Caco-2 (cell line): ENCODE data around the gene SSBP2. TPM values are rescaled to one million over a fixed set of nuclear protein-coding genes. Genes with fewer than 3 reads are reported as not detected.

Experiments used
- BruUV-seq: library from RNA; stranded (reverse); fragments of 400-500 nt; replicated peaks from 2 replicates; lab custom pipeline; 2021; lab: Mats Ljungman, UMichigan
- CTCF ChIA-PET: fragments of 300-600 bp; sonication (Branson Sonifier 250); formaldehyde crosslinking; loops from one replicate; lab custom pipeline; 2022; ENCODE audit warnings: antibody characterized with exemption; lab: Charles Lee
- POLR2A ChIA-PET: fragments of 300-600 bp; sonication (Branson Sonifier 250); formaldehyde crosslinking; loops from one replicate; lab custom pipeline; 2022; ENCODE audit warnings: antibody characterized with exemption; lab: Charles Lee
- DNase-seq, 2 experiments: peaks; one replicate each; pipeline versions ENCODE4 v3.0.0 to v3.0.0-alpha.2; 2020 to 2022
- H3K27me3 ChIP-seq: replicated peaks from 2 replicates; pipeline ENCODE4 v1.6.0; 2011; ENCODE audit warnings: low read length; ENCODE audit not compliant: control insufficient read depth, insufficient read depth
- H3K36me3 ChIP-seq: 2 replicates; pipeline ENCODE4 v1.5.1; 2011; ENCODE audit warnings: low read length; ENCODE audit not compliant: control insufficient read depth, insufficient read depth
- H3K4me1 ChIP-seq: fragments of 250-450 bp; sonication (Bioruptor Pico); 2 replicates; pipeline ENCODE4 v1.5.1; 2020; ENCODE audit warnings: mild to moderate bottlenecking
- H3K4me3 ChIP-seq: 2 replicates; pipeline ENCODE4 v1.5.1; 2011; ENCODE audit warnings: low read depth, mild to moderate bottlenecking, control low read depth, low read length
- H3K9me3 ChIP-seq: fragments of 250-450 bp; sonication (Bioruptor Pico); 2 replicates; pipeline ENCODE4 v1.5.1; 2020; ENCODE audit warnings: mild to moderate bottlenecking, moderate library complexity
- H3K27ac Mint-ChIP-seq: one replicate; pipeline ENCODE4 v1.8.0; 2022; ENCODE audit warnings: mixed read lengths; ENCODE audit not compliant: unreplicated experiment
- H3K27me3 Mint-ChIP-seq: one replicate; pipeline ENCODE4 v1.8.0; 2022; ENCODE audit warnings: mixed read lengths; ENCODE audit not compliant: insufficient read depth, unreplicated experiment
- H3K36me3 Mint-ChIP-seq: one replicate; pipeline ENCODE4 v1.8.0; 2022; ENCODE audit warnings: mild to moderate bottlenecking, mixed read lengths; ENCODE audit not compliant: insufficient read depth, unreplicated experiment
- H3K4me1 Mint-ChIP-seq: one replicate; pipeline ENCODE4 v1.8.0; 2022; ENCODE audit warnings: low read depth, mixed read lengths; ENCODE audit not compliant: unreplicated experiment
- H3K4me3 Mint-ChIP-seq: one replicate; pipeline ENCODE4 v1.8.0; 2022; ENCODE audit warnings: mild to moderate bottlenecking, moderate library complexity, mixed read lengths; ENCODE audit not compliant: unreplicated experiment
- H3K9me3 Mint-ChIP-seq: one replicate; pipeline ENCODE4 v1.8.0; 2022; ENCODE audit warnings: mixed read lengths; ENCODE audit not compliant: unreplicated experiment
- intact Hi-C: fragments of 100-400 bp; cut with micrococcal nuclease; formaldehyde crosslinking; loops from one replicate; pipeline ENCODE4 v1.10.0; 2022; ENCODE audit not compliant: unreplicated experiment
- total RNA-seq: library from RNA; stranded (reverse); gene quantifications from 2 replicates; pipeline ENCODE4 v1.2.3, GENCODE V29; 2022
- TF ChIP-seq, protein P1 (sequence below), 2 experiments: fragments of 200-600 bp in 1 of 2; IDR thresholded peaks; 1 replicate in 1 of 2; 2 replicates in 1 of 2; pipeline versions ENCODE4 v1.5.1 to v1.8.0; 2011 to 2022; ENCODE audit warnings: antibody characterized with exemption in 1 of 2, control low read depth in 1 of 2, inconsistent platforms in 1 of 2, low read depth in 1 of 2, low read length in 1 of 2, mild to moderate bottlenecking in 1 of 2, moderate library complexity in 1 of 2; ENCODE audit not compliant: insufficient read depth in 1 of 2, severe bottlenecking in 1 of 2, unreplicated experiment in 1 of 2

The SSBP2 gene
- total RNA-seq, 1 experiment from 2014 or later, result 2.5 TPM

DNA sequence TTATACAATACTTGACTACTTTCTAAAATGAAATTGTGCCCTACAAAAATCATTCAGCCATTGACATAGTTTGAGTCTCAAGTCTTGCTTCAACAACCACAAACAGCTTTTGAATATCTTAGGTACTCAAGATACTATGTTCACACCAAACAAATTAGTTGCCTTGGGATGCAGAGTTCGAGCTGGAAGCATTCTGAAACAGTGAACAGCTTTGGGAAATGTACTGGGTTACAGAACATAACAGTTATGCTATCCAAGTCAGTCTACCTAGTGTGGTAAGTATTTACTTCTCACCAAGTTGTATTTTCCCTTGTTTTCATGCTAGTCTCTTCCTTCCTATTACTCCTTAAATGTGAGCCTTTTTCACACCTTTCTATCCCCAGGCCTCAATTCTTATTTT, 143.2 kb downstream of the SSBP2 start:
- TF ChIP-seq, protein P1, sequence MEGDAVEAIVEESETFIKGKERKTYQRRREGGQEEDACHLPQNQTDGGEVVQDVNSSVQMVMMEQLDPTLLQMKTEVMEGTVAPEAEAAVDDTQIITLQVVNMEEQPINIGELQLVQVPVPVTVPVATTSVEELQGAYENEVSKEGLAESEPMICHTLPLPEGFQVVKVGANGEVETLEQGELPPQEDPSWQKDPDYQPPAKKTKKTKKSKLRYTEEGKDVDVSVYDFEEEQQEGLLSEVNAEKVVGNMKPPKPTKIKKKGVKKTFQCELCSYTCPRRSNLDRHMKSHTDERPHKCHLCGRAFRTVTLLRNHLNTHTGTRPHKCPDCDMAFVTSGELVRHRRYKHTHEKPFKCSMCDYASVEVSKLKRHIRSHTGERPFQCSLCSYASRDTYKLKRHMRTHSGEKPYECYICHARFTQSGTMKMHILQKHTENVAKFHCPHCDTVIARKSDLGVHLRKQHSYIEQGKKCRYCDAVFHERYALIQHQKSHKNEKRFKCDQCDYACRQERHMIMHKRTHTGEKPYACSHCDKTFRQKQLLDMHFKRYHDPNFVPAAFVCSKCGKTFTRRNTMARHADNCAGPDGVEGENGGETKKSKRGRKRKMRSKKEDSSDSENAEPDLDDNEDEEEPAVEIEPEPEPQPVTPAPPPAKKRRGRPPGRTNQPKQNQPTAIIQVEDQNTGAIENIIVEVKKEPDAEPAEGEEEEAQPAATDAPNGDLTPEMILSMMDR (IDR thresholded peaks at IDR 0.05; ENCODE audit: insufficient read depth in 1 of 2, low read depth in 1 of 2, low read length in 1 of 2, severe bottlenecking in 1 of 2, unreplicated experiment in 1 of 2), result no peak
- ChIA-PET CTCF (no interaction called here), POLR2A (no interaction called here)
- no peak for DNase-seq
- Histone ChIP-seq H3K9me3 (no peaks in the 10 kb centered on the region), H3K4me1 (no peaks in the 10 kb centered on the region), H3K4me3 (no peak overlapping the region), H3K36me3 (no peaks in the 10 kb centered on the region), H3K27me3 (no peaks in the 10 kb centered on the region)
- intact Hi-C loops, result no loop called here
- H3K36me3 Mint-ChIP-seq, result no peaks in the 10 kb centered on the region
- no TSS peak for BruUV-seq
- H3K9me3 Mint-ChIP-seq, result peaks cover 22% of the 10 kb centered on the region
- H3K27ac Mint-ChIP-seq, result no peak overlapping the region
- H3K4me1 Mint-ChIP-seq, result no peaks in the 10 kb centered on the region
- no peak overlapping the region for H3K4me3 Mint-ChIP-seq
- H3K27me3 Mint-ChIP-seq, result no peaks in the 10 kb centered on the region

DNA sequence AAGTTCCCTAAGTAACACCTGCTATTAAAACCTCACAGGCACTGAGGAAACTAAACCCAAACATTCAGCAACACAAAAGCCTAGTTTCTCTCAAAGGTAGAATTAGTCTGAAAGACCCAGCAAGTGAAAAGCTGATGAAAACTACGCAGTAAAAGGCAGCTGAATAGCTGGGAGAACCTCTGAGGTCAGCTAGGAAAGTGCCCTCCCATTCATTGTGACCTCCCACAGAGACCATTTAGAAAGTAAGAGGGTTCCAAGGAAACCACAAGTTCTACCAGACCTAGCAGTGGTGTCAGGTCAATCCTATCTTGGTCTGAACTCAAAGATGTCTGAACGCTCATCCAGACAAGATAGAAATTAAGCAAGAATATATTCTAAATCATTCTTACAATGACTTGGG, 144.7 kb downstream of the SSBP2 start:
- peaks cover 22% of the 10 kb centered on the region for H3K9me3 Mint-ChIP-seq
- no peaks in the 10 kb centered on the region for H3K36me3 Mint-ChIP-seq
- no peaks in the 10 kb centered on the region for H3K4me1 Mint-ChIP-seq
- no peak for DNase-seq
- Histone ChIP-seq H3K27me3 (no peaks in the 10 kb centered on the region), H3K9me3 (no peaks in the 10 kb centered on the region), H3K4me3 (no peak overlapping the region), H3K36me3 (no peaks in the 10 kb centered on the region), H3K4me1 (no peaks in the 10 kb centered on the region)
- POLR2A ChIA-PET, result no interaction called here
- H3K4me3 Mint-ChIP-seq, result no peak overlapping the region
- no peaks in the 10 kb centered on the region for H3K27me3 Mint-ChIP-seq
- intact Hi-C loops, result no loop called here
- no TSS peak for BruUV-seq
- TF ChIP-seq, protein P1 (IDR thresholded peaks at IDR 0.05; ENCODE audit: insufficient read depth in 1 of 2, low read depth in 1 of 2, low read length in 1 of 2, severe bottlenecking in 1 of 2, unreplicated experiment in 1 of 2), result no peak
- no peak overlapping the region for H3K27ac Mint-ChIP-seq
- CTCF ChIA-PET, result no interaction called here

DNA sequence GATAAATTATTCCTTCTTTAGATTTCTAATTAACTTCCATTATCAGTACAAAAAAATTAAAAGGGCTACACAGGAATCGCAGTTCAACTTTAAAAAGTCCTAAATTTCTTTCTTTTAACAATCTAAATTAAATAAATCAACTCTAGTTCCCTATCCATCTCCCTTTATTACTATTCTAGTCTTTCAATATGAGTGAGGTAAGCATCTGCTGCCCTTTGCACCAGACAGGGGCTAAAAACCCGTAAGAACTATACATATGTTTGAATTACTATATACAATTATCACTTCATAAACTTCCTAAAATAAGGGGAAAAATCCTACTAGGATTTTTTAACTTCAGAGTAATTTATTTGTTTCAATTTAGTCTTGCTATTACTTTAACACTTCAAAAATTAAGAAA, 145.6 kb downstream of the SSBP2 start:
- no peaks in the 10 kb centered on the region for H3K9me3 ChIP-seq
- no peaks in the 10 kb centered on the region for H3K36me3 ChIP-seq
- TF ChIP-seq, protein P1 (IDR thresholded peaks at IDR 0.05; ENCODE audit: insufficient read depth in 1 of 2, low read depth in 1 of 2, low read length in 1 of 2, severe bottlenecking in 1 of 2, unreplicated experiment in 1 of 2), result no peak
- H3K4me3 ChIP-seq, result no peak overlapping the region
- no peaks in the 10 kb centered on the region for H3K36me3 Mint-ChIP-seq
- no TSS peak for BruUV-seq
- no peak for DNase-seq
- H3K27ac Mint-ChIP-seq, result no peak overlapping the region
- no peaks in the 10 kb centered on the region for H3K4me1 Mint-ChIP-seq
- ChIA-PET CTCF (no interaction called here), POLR2A (no interaction called here)
- intact Hi-C loops, result no loop called here
- no peak overlapping the region for H3K4me3 Mint-ChIP-seq
- no peaks in the 10 kb centered on the region for H3K27me3 Mint-ChIP-seq
- H3K9me3 Mint-ChIP-seq, result peaks cover 21% of the 10 kb centered on the region
- H3K27me3 ChIP-seq, result no peaks in the 10 kb centered on the region
- no peaks in the 10 kb centered on the region for H3K4me1 ChIP-seq
